Transverse colon (tissue), 4 donors: ENCODE results near the gene IGFBP7. TPM values are rescaled to one million over a fixed set of nuclear protein-coding genes. Genes with fewer than 3 reads are reported as not detected.

Source experiments
- DNase-seq: peaks from one replicate; pipeline ENCODE4 v3.0.0-alpha.2; 2019
- H3K27ac ChIP-seq, 4 donors: fragments of 200-600 bp; sonication (generic); 2 replicates each; pipeline ENCODE4 v1.5.1; 2016 to 2018; ENCODE audit warnings: inconsistent platforms in 4 of 4
- H3K27me3 ChIP-seq: fragments of 200-600 bp; sonication (generic); 2 replicates; pipeline ENCODE4 v1.5.1; 2017; ENCODE audit warnings: inconsistent platforms
- H3K36me3 ChIP-seq, 4 donors: fragments of 200-600 bp; sonication (generic); 2 replicates each; pipeline ENCODE4 v1.5.1; 2017 to 2019; ENCODE audit warnings: inconsistent platforms in 4 of 4
- H3K4me1 ChIP-seq, 4 donors: fragments of 200-600 bp; sonication (generic); 2 replicates each; pipeline ENCODE4 v1.5.1; 2017 to 2020; ENCODE audit warnings: inconsistent platforms in 4 of 4
- H3K4me3 ChIP-seq, 4 donors: fragments of 200-600 bp; sonication (generic); 1 replicate in 1 of 4; 2 replicates in 3 of 4; pipeline versions ENCODE4 v1.5.1 to v1.6.1; 2017 to 2019; ENCODE audit warnings: inconsistent platforms in 4 of 4
- H3K9me3 ChIP-seq, 2 donors: fragments of 200-600 bp; sonication (generic); 2 replicates each; pipeline ENCODE4 v1.5.1; 2017 to 2019; ENCODE audit warnings: inconsistent platforms in 2 of 2
- EP300 ChIP-seq: sonication (generic); formaldehyde crosslinking; IDR thresholded peaks from one replicate; pipeline ENCODE4 v1.6.1; 2017; ENCODE audit warnings: antibody characterized with exemption, low read depth
- POLR2A ChIP-seq: fragments of 450-650 bp; IDR thresholded peaks from one replicate; pipeline ENCODE4 v1.6.1; 2016; ENCODE audit warnings: antibody characterized with exemption, mild to moderate bottlenecking, moderate library complexity
- POLR2AphosphoS5 ChIP-seq, 3 donors: sonication (generic); formaldehyde crosslinking; IDR thresholded peaks; one replicate each; pipeline ENCODE4 v1.6.1; 2016; ENCODE audit warnings: antibody characterized with exemption in 3 of 3
- WGBS, 2 donors: methylation state at CpG; one replicate each; pipeline ENCODE4 v1.1.5; 2018; ENCODE audit warnings: low coverage in 1 of 2; 5-methylcytosine and 5-hydroxymethylcytosine counted together
- in situ Hi-C, 4 donors: fragments of 200-750 bp; cut with MboI; loops; one replicate each; pipeline versions ENCODE4 v1.15.0 to v1.15.1; 2017; ENCODE audit warnings: low sequenced_read_pairs in 3 of 4, low pct_ligation_motif_present in 1 of 4, low pct_unique_long_range_greater_than_20kb in 1 of 4
- intact Hi-C: fragments of 100-400 bp; cut with DNase I; formaldehyde crosslinking; loops from one replicate; pipeline ENCODE4 v1.15.1; 2023; ENCODE audit warnings: low total_unique reads
- total RNA-seq, 4 donors: library from RNA; depleted of rRNA; stranded (reverse); fragments of >200 nt; gene quantifications; one replicate each; pipeline ENCODE4 v1.1.0, GENCODE V29; 2016
- TF ChIP-seq, protein P1 (sequence below), 5 experiments: fragments of 200-600 bp in 3 of 5; fragments of 450-650 bp in 2 of 5; sonication (generic) in 3 of 5; IDR thresholded peaks; 1 replicate in 2 of 5; 2 replicates in 3 of 5; pipeline ENCODE4 v1.5.1; 2016 to 2017; ENCODE audit warnings: antibody characterized with exemption in 5 of 5, inconsistent platforms in 3 of 5, mild to moderate bottlenecking in 2 of 5, moderate library complexity in 1 of 5

The IGFBP7 gene
- total RNA-seq, 4 donors from 2014 or later: 96.1 to 646 (median 126) TPM

DNA sequence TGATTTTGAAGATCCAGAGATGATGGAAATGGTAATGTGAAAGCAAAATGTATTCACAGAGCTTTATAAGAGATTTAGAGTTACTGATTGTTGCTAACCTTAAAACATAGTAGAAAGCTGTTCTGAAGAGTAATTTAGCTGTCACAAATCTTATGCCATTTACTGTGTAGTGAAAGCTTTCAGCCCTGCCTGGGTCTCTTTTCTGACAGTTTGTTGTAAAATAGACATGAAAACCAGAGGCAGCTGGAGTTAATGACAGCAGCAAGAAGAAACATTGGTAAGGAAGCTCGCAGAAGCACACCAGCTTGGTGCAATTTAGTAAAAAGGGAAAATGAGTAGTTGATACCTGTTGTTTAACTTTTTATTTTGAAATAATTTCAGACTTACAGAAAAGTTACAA is 110.4 kb downstream of the IGFBP7 start:
- no peak for TF ChIP-seq POLR2A
- H3K4me1 ChIP-seq: peaks cover 0 to 9% (median 6%) of the 10 kb centered on the region in 4 donors
- intact Hi-C loops: no loop called here
- in situ Hi-C loops: loop anchor here in 1 of 4 donors (25.0 kb wide), 1 partner anchor 512 kb away; no protein-coding TSS in a partner anchor
- H3K4me3 ChIP-seq: no peak overlapping the region
- H3K27me3 ChIP-seq: no peaks in the 10 kb centered on the region
- no peaks in the 10 kb centered on the region for H3K9me3 ChIP-seq
- H3K27ac ChIP-seq: no peak overlapping the region
- H3K36me3 ChIP-seq: peaks cover 0 to 42% (median 21%) of the 10 kb centered on the region in 4 donors
- DNase-seq: no peak
- WGBS, 2 donors: 100% methylated on average over 1 of the region's 1 CpG

GRCh38 chr4:56995525-56995924 is 114.7 kb downstream of the IGFBP7 start:
- peak overlapping the region; percentile 27 to 65 (median 53) for H3K27ac ChIP-seq
- H3K4me1 ChIP-seq: peaks cover 0 to 9% (median 6%) of the 10 kb centered on the region in 4 donors
- H3K9me3 ChIP-seq: no peaks in the 10 kb centered on the region
- WGBS, 2 donors: 32 to 33% methylated on average over 4 to 7 of the region's 7 CpGs
- H3K4me3 ChIP-seq: no peak overlapping the region
- intact Hi-C loops (no loop called here), in situ Hi-C loops (no loop called here)
- H3K27me3 ChIP-seq: no peaks in the 10 kb centered on the region
- DNase-seq: peak; percentile 53
- peaks cover 0 to 49% (median 22%) of the 10 kb centered on the region in 4 donors for H3K36me3 ChIP-seq
- TF ChIP-seq POLR2A (no peak), POLR2AphosphoS5 (IDR thresholded peaks at IDR 0.05) (peak; percentile 33 to 50 (median 38))

GRCh38 chr4:56990109-56990905 is 119.9 kb downstream of the IGFBP7 start:
- H3K4me1 ChIP-seq: peaks cover 0 to 5% (median 3%) of the 10 kb centered on the region in 4 donors
- in situ Hi-C loops: no loop called here

DNA sequence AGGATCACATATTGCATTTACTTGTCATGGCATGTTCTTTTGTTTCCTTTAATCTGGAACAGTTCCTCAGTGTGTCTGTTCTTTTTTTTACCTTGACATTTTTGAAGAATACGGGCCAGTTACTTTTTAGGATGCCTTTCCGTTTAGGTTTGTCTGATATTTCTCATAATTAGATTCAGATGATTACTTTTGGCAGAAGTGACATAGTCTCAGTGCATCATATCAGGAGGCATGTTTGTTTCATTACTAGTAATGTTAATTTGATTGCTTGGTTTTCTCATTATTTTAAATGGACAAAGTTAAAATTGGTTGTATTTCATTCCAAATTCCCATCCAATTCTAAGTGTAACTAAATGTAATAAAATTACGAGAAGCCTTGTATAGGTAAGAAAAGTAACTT is 123.2 kb downstream of the IGFBP7 start:
- no peak overlapping the region for H3K27ac ChIP-seq
- intact Hi-C loops (no loop called here), in situ Hi-C loops (no loop called here)
- no peak for DNase-seq
- no peak overlapping the region for H3K4me3 ChIP-seq
- H3K4me1 ChIP-seq: peaks cover 0 to 11% (median under 1%) of the 10 kb centered on the region in 4 donors
- no peaks in the 10 kb centered on the region for H3K9me3 ChIP-seq
- TF ChIP-seq EP300 (no peak), POLR2AphosphoS5 (IDR thresholded peaks at IDR 0.05) (no peak), POLR2A (no peak)
- TF ChIP-seq, protein P1, sequence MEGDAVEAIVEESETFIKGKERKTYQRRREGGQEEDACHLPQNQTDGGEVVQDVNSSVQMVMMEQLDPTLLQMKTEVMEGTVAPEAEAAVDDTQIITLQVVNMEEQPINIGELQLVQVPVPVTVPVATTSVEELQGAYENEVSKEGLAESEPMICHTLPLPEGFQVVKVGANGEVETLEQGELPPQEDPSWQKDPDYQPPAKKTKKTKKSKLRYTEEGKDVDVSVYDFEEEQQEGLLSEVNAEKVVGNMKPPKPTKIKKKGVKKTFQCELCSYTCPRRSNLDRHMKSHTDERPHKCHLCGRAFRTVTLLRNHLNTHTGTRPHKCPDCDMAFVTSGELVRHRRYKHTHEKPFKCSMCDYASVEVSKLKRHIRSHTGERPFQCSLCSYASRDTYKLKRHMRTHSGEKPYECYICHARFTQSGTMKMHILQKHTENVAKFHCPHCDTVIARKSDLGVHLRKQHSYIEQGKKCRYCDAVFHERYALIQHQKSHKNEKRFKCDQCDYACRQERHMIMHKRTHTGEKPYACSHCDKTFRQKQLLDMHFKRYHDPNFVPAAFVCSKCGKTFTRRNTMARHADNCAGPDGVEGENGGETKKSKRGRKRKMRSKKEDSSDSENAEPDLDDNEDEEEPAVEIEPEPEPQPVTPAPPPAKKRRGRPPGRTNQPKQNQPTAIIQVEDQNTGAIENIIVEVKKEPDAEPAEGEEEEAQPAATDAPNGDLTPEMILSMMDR (IDR thresholded peaks at IDR 0.05): no peak
- peaks cover 0 to 46% (median 22%) of the 10 kb centered on the region in 4 donors for H3K36me3 ChIP-seq
- no peaks in the 10 kb centered on the region for H3K27me3 ChIP-seq
- 95 to 100% methylated on average over 3 of the region's 3 CpGs for WGBS, 2 donors

More at GRCh38 chr4:56990109-56990905, 119.9 kb downstream of the IGFBP7 start:
- no peaks in the 10 kb centered on the region for H3K27me3 ChIP-seq
- TF ChIP-seq POLR2AphosphoS5 (IDR thresholded peaks at IDR 0.05) (no peak), EP300 (no peak), POLR2A (no peak)
- TF ChIP-seq, protein P1 (IDR thresholded peaks at IDR 0.05): no peak
- WGBS, 2 donors: 83 to 84% methylated on average over 6 of the region's 6 CpGs
- H3K27ac ChIP-seq: no peak overlapping the region
- DNase-seq: no peak
- intact Hi-C loops: no loop called here
- H3K4me3 ChIP-seq: no peak overlapping the region
- H3K9me3 ChIP-seq: no peaks in the 10 kb centered on the region
- peaks cover 0 to 72% (median 28%) of the 10 kb centered on the region in 4 donors for H3K36me3 ChIP-seq

DNA sequence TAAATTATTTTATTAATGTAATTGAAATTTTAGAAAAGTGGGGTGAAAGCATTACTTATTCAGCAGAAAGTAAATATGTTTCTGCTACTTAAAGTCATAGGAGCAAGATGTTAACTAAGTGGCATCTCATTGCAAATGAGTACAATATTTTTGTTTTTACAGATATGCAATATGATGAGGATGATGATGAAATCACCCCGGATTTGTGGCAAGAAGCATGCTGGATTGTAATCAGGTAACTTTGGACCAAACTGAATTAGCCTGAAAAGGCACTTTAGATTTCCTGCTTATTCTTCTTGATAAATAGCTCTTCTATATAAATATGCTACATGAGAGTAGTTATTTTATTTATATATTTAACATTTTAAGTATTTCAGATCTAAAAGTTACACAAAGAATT is 124.0 kb downstream of the IGFBP7 start:
- in situ Hi-C loops: no loop called here
- Histone ChIP-seq H3K27me3 (no peaks in the 10 kb centered on the region), H3K9me3 (no peaks in the 10 kb centered on the region), H3K27ac (no peak overlapping the region), H3K4me1 (peaks cover under 1 to 18% (median 6%) of the 10 kb centered on the region in 4 donors), H3K4me3 (no peak overlapping the region), H3K36me3 (peaks cover 0 to 42% (median 18%) of the 10 kb centered on the region in 4 donors)
- intact Hi-C loops: no loop called here
- DNase-seq: no peak
- TF ChIP-seq POLR2AphosphoS5 (IDR thresholded peaks at IDR 0.05) (no peak), POLR2A (no peak), EP300 (no peak)
- TF ChIP-seq, protein P1 (IDR thresholded peaks at IDR 0.05): no peak
- WGBS, 2 donors: 71 to 84% methylated on average over 1 of the region's 1 CpG
